ENCODE measurements around the gene ENOX1. TPM values are rescaled to one million over a fixed set of nuclear protein-coding genes. Genes with fewer than 3 reads are reported as not detected.

ENOX1 gene
- polyA plus RNA-seq, 1 donor (not counting 4 experiments of a cell fraction or from before 2014, with no cell fraction given), result 1.1 TPM

DNA sequence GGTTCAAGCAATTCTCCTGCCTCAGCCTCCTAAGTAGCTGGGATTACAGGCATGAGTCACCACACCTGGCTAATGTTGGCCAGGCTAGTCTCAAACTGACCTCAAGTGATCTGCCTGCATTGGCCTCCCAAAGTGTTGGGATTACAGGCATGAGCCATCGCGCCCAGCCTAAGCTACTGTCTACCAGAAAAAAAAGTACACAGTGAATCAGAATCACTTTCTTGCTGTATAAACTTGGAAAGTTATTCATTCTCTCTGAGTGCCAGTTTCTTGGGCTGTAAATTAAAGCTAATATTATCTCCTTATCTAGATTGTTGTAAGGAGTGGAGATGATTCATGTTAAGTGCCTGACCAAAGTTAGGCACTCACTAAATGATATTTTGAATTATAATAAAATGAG lies 242.8 kb downstream of the ENOX1 start:
- Histone ChIP-seq H3K4me2 (ENCODE audit: control insufficient read depth, extremely low read depth, insufficient read depth, low read depth, low read length) (no peak overlapping the region), H3K9ac (ENCODE audit: control insufficient read depth, extremely low read depth, insufficient read depth, low read length) (no peak overlapping the region), H2AFZ (ENCODE audit: control insufficient read depth, low read length) (no peak overlapping the region), H3K36me3 (ENCODE audit: control insufficient read depth in 2 of 2, extremely low read depth in 1 of 2, insufficient read depth in 2 of 2, low read length in 2 of 2) (no peaks in the 10 kb centered on the region), H3K4me3 (ENCODE audit: control insufficient read depth in 2 of 3, extremely low read depth in 1 of 3, insufficient read depth in 2 of 3, low read depth in 1 of 3, low read length in 3 of 3) (no peak overlapping the region), H4K20me1 (ENCODE audit: control insufficient read depth, extremely low read depth, insufficient read depth, low read length) (no peaks in the 10 kb centered on the region), H3K79me2 (ENCODE audit: control insufficient read depth, insufficient read depth, low read length) (no peaks in the 10 kb centered on the region), H3K4me1 (ENCODE audit: control insufficient read depth, extremely low read depth, insufficient read depth, low read length) (no peaks in the 10 kb centered on the region), H3K9me1 (ENCODE audit: control insufficient read depth, extremely low read depth, insufficient read depth, low read length) (no peaks in the 10 kb centered on the region), H3K27ac (ENCODE audit: control insufficient read depth, insufficient read depth, low read length) (no peak overlapping the region), H3K27me3 (ENCODE audit: control insufficient read depth, extremely low read depth, insufficient read depth, low read length) (no peaks in the 10 kb centered on the region), H3K9me3 (ENCODE audit: control insufficient read depth, low read depth, low read length) (no peaks in the 10 kb centered on the region)
- TF ChIP-seq, protein P1, sequence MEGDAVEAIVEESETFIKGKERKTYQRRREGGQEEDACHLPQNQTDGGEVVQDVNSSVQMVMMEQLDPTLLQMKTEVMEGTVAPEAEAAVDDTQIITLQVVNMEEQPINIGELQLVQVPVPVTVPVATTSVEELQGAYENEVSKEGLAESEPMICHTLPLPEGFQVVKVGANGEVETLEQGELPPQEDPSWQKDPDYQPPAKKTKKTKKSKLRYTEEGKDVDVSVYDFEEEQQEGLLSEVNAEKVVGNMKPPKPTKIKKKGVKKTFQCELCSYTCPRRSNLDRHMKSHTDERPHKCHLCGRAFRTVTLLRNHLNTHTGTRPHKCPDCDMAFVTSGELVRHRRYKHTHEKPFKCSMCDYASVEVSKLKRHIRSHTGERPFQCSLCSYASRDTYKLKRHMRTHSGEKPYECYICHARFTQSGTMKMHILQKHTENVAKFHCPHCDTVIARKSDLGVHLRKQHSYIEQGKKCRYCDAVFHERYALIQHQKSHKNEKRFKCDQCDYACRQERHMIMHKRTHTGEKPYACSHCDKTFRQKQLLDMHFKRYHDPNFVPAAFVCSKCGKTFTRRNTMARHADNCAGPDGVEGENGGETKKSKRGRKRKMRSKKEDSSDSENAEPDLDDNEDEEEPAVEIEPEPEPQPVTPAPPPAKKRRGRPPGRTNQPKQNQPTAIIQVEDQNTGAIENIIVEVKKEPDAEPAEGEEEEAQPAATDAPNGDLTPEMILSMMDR (optimal IDR thresholded peaks at IDR 0.05 in 1 of 3, IDR thresholded peaks at IDR 0.05 in 1 of 3, conservative IDR thresholded peaks at IDR 0.05 in 1 of 3; ENCODE audit: extremely low read depth in 1 of 3, insufficient read depth in 2 of 3, low read length in 3 of 3), result no peak
- no peak for TF ChIP-seq EZH2 (IDR thresholded peaks at IDR 0.05; ENCODE audit: low read length)
- dilution Hi-C loops (cut with MboI; ENCODE audit: extremely low pct_ligation_motif_present, low sequenced_read_pairs), result no loop called here
- no peak for DNase-seq (ENCODE audit: low read depth, low spot score)
- FAIRE-seq, result no peak

DNA sequence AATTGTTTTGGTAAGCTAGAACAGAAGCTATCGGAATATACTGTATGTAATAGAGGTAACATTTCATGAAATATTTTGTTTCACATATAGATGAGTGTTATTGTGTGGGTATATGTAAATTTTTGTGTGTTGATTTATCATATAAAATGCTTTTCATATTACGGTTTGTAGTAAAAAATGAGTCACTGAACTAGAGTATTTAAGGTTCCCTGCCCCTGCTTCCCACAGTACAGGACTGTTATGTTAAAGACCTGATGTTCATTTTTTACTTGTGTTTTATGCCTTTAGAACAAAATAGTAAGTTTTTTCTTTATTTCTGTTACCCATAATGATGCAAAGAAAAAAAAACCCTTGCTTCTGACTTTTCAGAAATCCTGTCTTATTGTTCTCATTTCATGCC lies 243.4 kb downstream of the ENOX1 start:
- Histone ChIP-seq H3K27me3 (ENCODE audit: control insufficient read depth, extremely low read depth, insufficient read depth, low read length) (no peaks in the 10 kb centered on the region), H3K4me2 (ENCODE audit: control insufficient read depth, extremely low read depth, insufficient read depth, low read depth, low read length) (no peak overlapping the region), H3K4me3 (ENCODE audit: control insufficient read depth in 2 of 3, extremely low read depth in 1 of 3, insufficient read depth in 2 of 3, low read depth in 1 of 3, low read length in 3 of 3) (no peak overlapping the region), H3K79me2 (ENCODE audit: control insufficient read depth, insufficient read depth, low read length) (no peaks in the 10 kb centered on the region), H3K9me3 (ENCODE audit: control insufficient read depth, low read depth, low read length) (no peaks in the 10 kb centered on the region), H4K20me1 (ENCODE audit: control insufficient read depth, extremely low read depth, insufficient read depth, low read length) (no peaks in the 10 kb centered on the region), H3K9me1 (ENCODE audit: control insufficient read depth, extremely low read depth, insufficient read depth, low read length) (no peaks in the 10 kb centered on the region), H3K4me1 (ENCODE audit: control insufficient read depth, extremely low read depth, insufficient read depth, low read length) (no peaks in the 10 kb centered on the region), H2AFZ (ENCODE audit: control insufficient read depth, low read length) (no peak overlapping the region), H3K36me3 (ENCODE audit: control insufficient read depth in 2 of 2, extremely low read depth in 1 of 2, insufficient read depth in 2 of 2, low read length in 2 of 2) (no peaks in the 10 kb centered on the region), H3K27ac (ENCODE audit: control insufficient read depth, insufficient read depth, low read length) (no peak overlapping the region), H3K9ac (ENCODE audit: control insufficient read depth, extremely low read depth, insufficient read depth, low read length) (no peak overlapping the region)
- no peak for DNase-seq (ENCODE audit: low read depth, low spot score)
- no peak for TF ChIP-seq EZH2 (IDR thresholded peaks at IDR 0.05; ENCODE audit: low read length)
- TF ChIP-seq, protein P1 (optimal IDR thresholded peaks at IDR 0.05 in 1 of 3, IDR thresholded peaks at IDR 0.05 in 1 of 3, conservative IDR thresholded peaks at IDR 0.05 in 1 of 3; ENCODE audit: extremely low read depth in 1 of 3, insufficient read depth in 2 of 3, low read length in 3 of 3), result no peak
- no peak for FAIRE-seq
- dilution Hi-C loops (cut with MboI; ENCODE audit: extremely low pct_ligation_motif_present, low sequenced_read_pairs), result no loop called here

All from keratinocyte (primary cell).